ENCODE data around the gene GFRA3. TPM values are rescaled to one million over a fixed set of nuclear protein-coding genes. Genes with fewer than 3 reads are reported as not detected.

GFRA3 gene
- total and polyA plus RNA-seq, 8 donors = 0.47 to 2.6 (median 1.1) TPM

DNA sequence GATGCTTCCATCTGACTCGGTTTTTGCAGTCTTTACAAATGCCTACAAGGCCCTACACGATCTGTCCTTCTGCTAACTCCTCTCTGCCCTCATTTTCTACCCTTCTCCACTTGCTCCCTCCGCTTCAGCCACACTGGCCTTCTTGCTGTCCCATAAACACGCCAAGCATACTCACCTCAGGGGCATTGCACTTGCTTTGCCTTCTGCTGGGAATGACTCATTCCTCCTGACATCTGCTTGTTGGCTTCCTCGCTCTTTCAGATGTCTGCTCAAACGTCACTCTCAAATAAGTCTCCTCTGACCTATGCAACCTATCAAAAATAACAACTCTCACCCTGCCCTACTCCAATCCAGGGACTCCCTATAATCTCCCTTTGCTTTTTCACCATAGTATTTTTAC is 29.0 kb upstream of the GFRA3 start:
- DNase-seq = no peak
- 80 to 83% methylated on average over 6 of the region's 6 CpGs for WGBS, 2 donors
- H3K4me1 ChIP-seq = no peaks in the 10 kb centered on the region
- no peaks in the 10 kb centered on the region for H3K9me3 ChIP-seq
- H3K36me3 ChIP-seq = no peaks in the 10 kb centered on the region
- H3K4me3 ChIP-seq = no peak overlapping the region
- ATAC-seq = no peak
- intact Hi-C loops (cut with DNase I) = no loop called here
- H3K27me3 ChIP-seq = no peaks in the 10 kb centered on the region
- FAIRE-seq = no peak
- H3K27ac ChIP-seq = no peak overlapping the region
- TF ChIP-seq CTCF (IDR thresholded peaks at IDR 0.05) = no peak

DNA sequence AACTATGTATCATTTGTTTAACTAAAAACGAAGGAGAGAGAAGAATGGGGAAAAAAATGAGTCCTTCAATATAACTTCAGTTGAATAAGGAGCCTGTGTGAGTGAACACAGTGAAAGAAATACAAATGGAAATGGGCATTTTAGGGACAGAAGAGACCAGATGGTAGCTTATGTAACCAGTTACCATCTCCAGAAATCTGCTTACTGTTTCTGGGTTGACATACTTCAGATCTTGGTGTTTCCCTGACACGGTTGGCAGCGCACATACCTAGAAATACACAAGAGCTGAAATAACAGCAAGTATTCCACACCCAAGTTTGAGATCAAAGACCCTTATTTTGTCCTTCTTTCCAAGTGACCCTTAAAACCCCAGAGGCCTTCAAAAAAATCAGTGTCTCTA is 14.9 kb upstream of the GFRA3 start:
- Histone ChIP-seq H3K36me3 (no peaks in the 10 kb centered on the region), H3K27me3 (no peaks in the 10 kb centered on the region), H3K4me1 (peaks cover 0 to 6% (median 0%) of the 10 kb centered on the region in 3 donors), H3K9me3 (no peaks in the 10 kb centered on the region), H3K4me3 (no peak overlapping the region), H3K27ac (no peak overlapping the region)
- no peak for ATAC-seq
- 86 to 94% methylated on average over 3 of the region's 3 CpGs for WGBS, 2 donors
- no peak for TF ChIP-seq CTCF (IDR thresholded peaks at IDR 0.05)
- no peak for FAIRE-seq
- intact Hi-C loops (cut with DNase I) = loop anchor here in 1 of 3 donors (10.0 kb wide), 1 partner anchor 64 kb away; no protein-coding TSS in a partner anchor
- no peak for DNase-seq

DNA sequence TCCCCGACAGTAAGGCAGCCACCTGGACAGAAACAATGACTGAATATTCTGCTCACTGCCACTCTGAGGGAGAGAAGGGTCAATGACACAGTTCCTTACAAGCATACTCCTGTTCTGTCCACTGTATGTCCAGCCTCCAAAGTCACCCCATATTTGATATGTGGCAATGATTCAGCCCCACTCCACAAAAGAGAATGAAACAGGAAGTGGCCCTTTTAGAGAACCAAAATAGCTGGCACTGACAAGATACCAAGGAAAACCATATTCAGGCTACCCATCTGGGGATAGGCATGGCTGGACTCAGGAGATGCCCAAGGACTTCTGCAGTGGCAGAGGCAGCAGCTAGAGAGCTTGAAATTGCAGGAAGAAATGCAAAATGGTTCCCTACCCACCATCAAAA is 12.8 kb upstream of the GFRA3 start:
- intact Hi-C loops (cut with DNase I) = loop anchor here in 1 of 3 donors (10.0 kb wide), 1 partner anchor 62 kb away; no protein-coding TSS in a partner anchor
- no peak overlapping the region for H3K4me3 ChIP-seq
- H3K4me1 ChIP-seq = peaks cover 0 to 6% (median 0%) of the 10 kb centered on the region in 3 donors
- 95 to 100% methylated on average over 1 of the region's 1 CpG for WGBS, 2 donors
- H3K27me3 ChIP-seq = no peaks in the 10 kb centered on the region
- no peak for ATAC-seq
- no peaks in the 10 kb centered on the region for H3K36me3 ChIP-seq
- TF ChIP-seq CTCF (IDR thresholded peaks at IDR 0.05) = no peak
- no peak for DNase-seq
- no peak for FAIRE-seq
- H3K9me3 ChIP-seq = no peaks in the 10 kb centered on the region
- H3K27ac ChIP-seq = no peak overlapping the region

DNA sequence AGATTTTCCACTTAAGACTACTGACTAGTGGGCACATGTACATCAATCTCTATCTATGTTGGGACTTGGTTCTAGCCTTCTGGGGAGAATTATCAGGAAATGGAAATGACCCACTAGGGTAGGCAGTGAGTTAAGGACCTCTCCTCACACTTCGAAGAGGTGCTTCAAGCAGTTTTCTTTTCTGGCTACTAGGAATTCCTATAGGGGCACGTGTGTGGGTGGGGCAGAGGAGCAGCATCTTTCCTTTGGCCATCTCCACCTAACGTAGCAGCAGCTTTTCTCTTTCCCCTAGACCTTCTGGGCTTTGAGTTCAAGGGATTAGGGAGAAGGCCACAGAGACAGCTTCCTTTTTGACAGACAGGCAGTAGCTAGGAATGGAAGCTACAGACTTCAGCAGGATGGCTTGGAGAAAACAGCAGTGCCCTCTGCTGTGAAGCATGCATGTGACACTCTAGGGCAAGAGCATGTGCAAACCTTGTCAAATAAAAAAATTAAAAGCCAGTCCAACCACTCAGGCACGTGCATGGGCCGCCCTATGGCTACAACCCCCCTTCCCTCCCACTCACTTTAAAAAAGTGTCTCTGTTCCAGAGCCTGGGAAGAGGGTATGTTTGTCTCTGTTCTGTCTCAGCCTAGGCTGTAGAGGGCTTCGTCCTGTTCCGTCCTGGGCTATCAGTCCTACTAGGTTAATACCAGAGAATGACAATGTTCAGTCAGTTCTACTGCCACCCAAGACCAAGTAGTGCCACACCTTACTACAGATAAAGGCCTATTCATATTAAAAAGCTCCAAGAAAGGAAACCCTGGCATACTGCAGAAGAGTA is 8.7 kb upstream of the GFRA3 start:
- Histone ChIP-seq H3K27ac (no peak overlapping the region), H3K36me3 (no peaks in the 10 kb centered on the region), H3K4me3 (no peak overlapping the region), H3K27me3 (no peaks in the 10 kb centered on the region), H3K9me3 (no peaks in the 10 kb centered on the region), H3K4me1 (peaks cover 0 to 6% (median 0%) of the 10 kb centered on the region in 3 donors)
- intact Hi-C loops (cut with DNase I) = loop anchor here in 1 of 3 donors (10.0 kb wide), 1 partner anchor 58 kb away; no protein-coding TSS in a partner anchor
- peak in 3 of 4 donors; percentile 23 to 31 (median 27) for TF ChIP-seq CTCF (IDR thresholded peaks at IDR 0.05)
- ATAC-seq (peak; percentile 84 to 98 (median 92)), FAIRE-seq (no peak), DNase-seq (peak in 4 of 6 donors; percentile 24 to 62 (median 36))
- WGBS, 2 donors = 57 to 64% methylated on average over 7 of the region's 7 CpGs

DNA sequence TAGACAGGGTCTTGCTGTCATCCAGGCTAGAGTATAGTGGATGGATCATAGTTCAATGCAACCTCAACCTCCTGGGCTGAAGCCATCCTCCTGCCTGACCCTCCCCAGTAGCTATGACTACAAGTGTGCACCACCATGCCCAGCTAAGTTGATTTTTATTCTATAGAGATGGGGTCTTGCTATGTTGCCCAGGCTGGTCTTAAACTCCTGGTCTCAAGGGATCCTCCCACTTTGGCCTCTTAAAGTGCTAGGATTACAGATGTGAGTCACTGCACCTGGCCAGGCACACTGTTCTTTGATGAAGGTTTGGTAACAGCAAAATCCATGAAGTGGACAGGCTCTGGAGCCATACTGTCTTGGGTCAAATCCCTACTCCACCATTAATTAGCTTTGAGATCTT is 6.5 kb upstream of the GFRA3 start:
- Histone ChIP-seq H3K9me3 (no peaks in the 10 kb centered on the region), H3K4me3 (no peak overlapping the region), H3K27ac (no peak overlapping the region), H3K4me1 (peaks cover 0 to 5% (median 0%) of the 10 kb centered on the region in 3 donors), H3K36me3 (no peaks in the 10 kb centered on the region), H3K27me3 (no peaks in the 10 kb centered on the region)
- FAIRE-seq = no peak
- TF ChIP-seq CTCF (IDR thresholded peaks at IDR 0.05) = no peak
- intact Hi-C loops (cut with DNase I) = loop anchor here in 1 of 3 donors (10.0 kb wide), 1 partner anchor 56 kb away; no protein-coding TSS in a partner anchor
- ATAC-seq = no peak
- no peak for DNase-seq
